ENCODE results near the gene CACTIN.

The CACTIN gene

DNA sequence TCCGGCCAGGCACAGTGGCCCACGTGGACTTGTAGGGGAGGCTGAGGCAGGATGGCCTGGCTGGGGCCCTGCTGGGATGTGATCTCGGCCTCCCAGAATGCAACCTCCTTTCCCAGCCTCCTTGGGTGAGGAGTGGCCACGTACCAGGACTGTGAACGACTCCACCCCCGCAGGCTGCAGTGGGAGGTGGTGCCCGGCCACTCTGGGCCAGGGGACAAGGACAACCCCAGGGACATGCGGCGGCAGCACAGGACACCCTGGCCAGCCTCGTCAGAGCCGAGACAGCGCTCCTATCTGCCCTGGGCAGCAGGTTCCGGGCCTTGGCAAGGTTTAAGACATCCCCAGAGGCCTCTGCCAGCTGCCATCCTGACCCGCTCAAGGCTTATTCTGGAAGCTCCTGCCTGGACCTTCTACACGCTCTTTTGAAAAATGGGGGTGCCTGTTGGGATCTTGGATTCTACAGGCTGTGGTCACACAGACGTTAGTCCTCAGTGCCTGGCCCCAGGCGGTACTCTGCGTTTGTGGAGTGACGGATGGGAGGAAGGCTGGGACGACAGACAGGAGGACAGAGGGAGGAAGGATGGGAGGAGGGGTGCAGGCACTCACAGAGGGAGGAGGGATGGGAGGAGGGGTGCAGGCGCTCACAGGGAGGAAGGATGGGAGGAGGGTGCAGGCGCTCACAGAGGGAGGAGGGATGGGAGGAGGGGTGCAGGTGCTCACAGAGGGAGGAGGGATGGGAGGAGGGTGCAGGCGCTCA is 19.9 kb upstream of the CACTIN start:
- no peak for DNase-seq (ENCODE audit: low read depth in 2 of 3, low spot score in 2 of 3)

DNA sequence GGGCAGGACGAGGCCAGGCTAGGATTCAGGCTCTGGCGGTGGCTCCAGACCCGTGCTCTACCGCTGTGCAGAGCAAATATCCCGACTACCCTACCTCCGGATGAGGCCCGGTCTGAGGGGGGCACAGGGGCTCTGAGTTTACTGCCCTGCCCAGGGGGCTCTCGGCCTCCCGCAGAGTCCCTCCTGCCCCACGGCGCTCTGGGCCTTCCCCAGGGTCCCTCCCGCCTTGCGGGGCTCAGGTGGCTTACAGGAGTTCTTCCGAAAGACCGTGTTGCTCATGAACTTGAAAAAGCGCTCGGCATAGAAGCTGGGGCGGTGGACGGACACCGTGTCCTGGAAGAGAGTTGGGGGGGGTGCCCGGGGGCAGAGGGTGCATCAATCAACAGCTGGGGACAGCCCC is 19.1 kb upstream of the CACTIN start:
- no peak for DNase-seq (ENCODE audit: low read depth in 2 of 3, low spot score in 2 of 3)

DNA sequence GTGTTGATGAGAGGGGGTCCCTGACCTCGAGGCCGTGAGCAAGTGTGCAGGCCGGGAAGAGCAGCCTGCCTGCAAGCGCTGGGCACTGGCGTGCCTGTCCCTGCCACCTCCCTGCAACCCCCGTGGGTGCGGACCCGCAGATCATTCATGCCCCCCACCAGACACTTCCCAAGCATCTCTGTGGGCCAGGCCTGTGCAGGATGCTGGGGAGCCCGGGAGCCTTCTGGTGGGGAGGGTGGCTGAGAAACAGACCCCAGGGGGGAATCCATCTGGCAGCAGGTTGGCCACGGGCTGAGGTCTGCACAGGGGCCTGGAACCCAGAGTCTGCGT is 18.4 kb upstream of the CACTIN start:
- no peak for DNase-seq (ENCODE audit: low read depth in 2 of 3, low spot score in 2 of 3)

DNA sequence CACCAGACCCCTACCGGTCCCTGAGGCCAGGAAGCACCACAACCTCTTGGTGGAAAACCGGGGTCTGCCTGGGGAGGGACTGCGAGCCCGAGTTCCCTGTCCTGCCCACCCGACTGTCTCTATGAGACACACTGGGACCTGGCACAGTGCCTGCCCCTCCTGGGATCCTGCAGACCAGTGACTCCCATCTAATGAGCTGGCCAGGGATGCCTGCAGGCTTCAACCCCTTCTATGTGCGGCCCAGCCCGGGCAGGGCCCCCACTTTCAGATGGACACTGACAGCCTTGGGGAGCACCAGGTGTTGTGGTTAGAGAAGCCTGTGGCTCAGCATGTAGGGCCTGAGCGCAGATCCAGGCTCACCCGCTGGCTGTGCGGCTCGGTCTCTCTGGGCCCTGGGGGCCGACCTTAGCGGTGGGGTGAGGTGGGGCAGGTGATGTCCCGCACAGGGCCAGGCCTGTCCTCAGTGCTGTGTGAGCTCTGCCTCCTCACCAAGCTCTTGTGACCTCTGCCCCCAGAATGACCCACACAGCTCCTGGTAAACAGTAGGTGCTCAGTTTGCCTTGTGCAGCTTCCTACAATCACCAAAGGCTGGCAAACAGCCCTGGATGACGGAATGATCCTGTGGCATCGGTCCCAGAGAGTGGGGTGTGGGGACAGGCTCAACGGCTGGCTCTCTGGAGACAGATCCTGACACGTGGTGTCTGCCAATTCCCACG is 17.9 kb upstream of the CACTIN start:
- no peak for DNase-seq (ENCODE audit: low read depth in 2 of 3, low spot score in 2 of 3)

DNA sequence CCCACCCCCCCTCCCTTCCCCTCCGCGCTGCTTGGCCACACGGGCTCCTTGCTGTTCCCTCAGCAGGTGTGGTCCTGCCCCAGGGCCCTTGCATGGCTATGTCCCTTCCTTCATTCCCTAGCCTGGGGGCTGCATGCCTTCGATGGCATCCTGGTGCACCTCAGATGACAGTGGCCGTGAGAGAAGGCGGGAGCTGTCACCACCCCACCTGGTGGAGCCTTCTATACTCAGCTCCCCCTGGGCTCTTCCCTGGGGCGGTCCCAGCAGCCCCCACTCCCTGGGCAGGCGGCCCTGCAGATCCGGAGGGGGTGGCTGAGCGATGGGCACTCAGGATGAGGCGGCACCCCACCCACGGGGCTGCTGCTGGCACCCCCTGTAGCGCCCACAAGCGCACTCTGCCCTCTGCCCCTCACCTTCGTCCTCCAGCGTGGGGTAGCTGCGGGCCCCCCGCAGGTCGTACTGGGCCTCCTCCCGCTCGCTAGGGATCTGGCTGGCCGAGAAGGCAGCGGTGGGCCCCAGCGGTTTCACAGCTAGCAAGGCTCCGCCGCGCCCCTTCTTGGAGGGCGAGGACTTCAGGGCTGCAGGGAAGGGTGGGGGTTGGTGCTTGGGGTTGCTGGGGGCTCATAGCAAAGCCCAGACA is 17.2 kb upstream of the CACTIN start:
- no peak for DNase-seq (ENCODE audit: low read depth in 2 of 3, low spot score in 2 of 3)

DNA sequence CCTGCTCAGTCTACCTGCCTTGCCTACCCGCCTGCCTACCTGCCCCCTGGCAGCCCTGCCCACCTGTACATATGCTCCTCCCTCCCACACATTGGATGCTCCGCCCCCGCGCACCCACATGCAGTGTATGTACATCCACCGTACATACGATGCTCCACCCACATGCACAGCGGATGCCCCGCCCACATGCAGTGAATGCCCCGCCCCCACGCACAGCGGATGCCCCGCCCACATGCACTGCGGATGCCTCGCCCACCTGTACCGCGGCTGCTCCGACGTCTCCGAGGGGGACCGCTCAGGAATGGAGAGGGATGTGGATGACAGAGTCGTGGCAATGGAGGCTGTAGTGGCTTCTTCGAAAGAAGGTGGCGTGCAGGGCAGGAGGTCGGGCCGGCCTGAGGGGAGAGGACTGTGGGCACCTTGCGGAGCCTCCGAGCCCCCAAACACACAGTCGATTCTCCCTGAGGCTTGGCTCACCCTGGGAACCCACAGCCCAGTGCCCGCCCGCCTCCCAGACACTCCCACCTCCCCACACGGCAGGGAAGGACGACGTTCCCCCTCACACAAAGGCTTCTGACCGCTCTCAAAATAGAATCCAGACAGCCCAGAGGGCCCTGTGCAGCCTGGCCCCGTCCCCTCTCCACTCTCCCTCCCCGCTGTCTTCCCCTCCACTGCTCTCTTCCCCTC is 16.5 kb upstream of the CACTIN start:
- no peak for DNase-seq (ENCODE audit: low read depth in 2 of 3, low spot score in 2 of 3)

DNA sequence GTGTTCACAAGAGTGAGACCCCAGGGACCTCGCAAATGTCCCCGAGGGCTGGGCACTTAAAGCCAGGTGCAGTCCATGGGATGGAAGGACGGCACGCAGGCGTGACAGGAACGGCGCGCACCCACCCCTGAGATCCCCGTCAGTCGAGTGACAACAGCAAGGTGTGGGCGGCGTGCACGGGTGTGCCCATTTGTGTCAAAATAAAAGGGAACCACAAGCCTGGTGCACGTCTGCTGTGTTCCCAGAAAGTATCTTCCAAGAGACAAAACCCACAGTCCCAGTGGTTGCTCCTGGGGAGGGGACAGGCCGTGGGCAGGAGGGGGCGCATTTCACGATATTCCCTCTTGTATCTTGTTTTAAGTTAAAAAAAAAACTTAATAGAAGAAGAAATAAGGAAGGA is 15.7 kb upstream of the CACTIN start:
- DNase-seq (ENCODE audit: low read depth in 2 of 3, low spot score in 2 of 3), result no peak

DNA sequence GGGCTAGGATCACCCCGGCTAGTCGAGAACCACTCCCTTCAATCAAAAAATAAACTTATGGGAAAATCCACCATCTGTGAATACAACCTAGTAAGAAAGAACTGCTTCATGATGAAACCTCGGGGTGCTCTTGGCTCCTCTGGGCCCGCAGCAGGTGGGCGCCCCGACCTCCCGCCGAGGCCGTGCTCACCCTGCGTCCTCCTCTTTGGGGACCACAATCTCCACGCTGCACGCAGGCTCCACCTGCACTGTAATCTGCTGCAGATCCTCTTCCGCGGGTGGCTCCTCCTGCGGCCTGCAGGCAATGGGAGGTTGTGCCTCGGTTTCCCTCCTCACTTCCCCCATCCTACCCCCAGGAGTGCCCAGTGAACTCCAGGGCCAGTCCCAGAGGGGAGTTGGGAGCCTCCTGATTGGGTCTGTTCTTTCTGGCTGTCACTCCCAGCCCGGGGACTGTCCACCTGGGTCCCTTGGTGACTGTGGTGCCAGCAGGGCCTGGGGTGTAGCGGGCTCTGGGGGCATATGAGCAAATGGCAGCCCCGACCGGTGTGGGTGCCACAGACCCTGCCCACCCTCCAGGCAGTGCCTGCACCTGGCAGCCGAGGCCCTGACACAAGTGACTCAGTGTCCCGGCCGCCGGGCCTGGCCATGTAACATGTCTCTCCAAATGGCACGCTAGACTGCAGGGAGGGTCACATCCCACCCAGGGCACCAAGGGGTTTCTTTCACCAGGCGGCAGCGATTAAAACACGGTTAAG is 15.1 kb upstream of the CACTIN start:
- DNase-seq (ENCODE audit: low read depth in 2 of 3, low spot score in 2 of 3), result no peak

DNA sequence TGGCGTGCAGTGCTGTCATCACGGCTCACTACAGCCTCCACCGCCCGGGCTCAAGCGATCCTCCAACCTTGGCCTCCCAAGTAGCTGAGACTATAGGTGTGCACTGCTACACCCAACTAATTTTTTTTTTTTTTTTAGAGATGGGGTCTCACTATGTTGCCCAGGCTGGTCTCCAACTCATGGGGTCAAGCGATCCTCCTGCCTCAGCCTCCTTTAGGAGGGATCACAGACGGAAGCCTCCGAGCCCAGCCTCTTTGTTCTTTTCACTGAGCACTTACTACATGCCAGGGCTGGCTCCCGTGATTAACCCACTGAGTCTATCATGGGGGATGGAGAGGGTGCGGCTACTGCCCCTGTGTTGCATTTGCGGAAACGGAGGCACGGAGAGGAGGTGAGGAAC is 12.9 kb upstream of the CACTIN start:
- DNase-seq (ENCODE audit: low read depth in 2 of 3, low spot score in 2 of 3), result no peak

DNA sequence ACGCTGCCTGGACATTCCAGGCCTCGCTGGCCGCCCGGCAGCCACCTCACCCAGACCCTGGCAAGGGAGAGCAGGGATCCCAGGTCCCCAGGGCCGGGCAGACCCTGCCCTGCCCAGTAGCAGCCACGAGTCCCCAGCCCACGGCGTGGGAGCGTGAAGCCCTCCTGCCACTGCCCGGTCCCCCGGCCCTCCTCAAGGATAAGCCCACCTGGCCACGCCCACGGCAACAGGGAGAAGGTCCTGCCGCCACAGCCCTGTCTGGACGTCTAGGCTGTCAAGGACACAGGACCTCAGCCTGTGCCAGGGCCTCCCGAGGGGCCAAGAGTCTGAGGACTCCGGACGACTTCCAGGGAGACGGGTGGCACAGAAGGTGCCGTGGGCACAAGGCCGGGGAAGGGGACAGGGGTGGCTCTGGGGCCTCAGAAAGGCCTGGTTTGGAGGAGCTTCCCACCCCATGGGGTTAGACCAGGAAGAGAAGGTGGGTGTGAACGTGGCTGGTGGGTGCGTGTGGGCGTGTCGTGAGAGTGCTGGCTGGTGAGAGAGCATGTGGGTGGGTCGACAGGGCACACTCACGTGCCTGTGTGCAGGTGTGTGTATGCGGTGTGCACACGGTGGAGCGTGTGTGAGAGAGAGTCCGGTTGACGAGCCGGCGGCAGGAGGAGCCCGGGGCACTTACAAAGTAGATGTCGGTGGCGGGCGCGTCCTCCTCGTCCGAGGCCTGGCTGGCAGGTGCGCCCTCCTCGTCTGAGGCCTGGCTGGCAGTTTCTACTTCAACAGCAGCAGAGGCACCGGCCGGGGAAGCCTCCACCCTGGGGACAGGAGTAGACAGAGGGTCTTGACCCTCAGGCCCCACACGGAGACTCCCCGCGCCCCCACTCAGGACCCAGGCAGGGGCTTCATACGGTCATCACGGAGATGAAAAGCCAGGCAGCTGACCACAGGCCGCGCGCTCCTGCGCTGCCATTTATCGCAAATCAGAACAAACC is 11.9 kb upstream of the CACTIN start:
- DNase-seq (ENCODE audit: low read depth in 2 of 3, low spot score in 2 of 3), result no peak

DNA sequence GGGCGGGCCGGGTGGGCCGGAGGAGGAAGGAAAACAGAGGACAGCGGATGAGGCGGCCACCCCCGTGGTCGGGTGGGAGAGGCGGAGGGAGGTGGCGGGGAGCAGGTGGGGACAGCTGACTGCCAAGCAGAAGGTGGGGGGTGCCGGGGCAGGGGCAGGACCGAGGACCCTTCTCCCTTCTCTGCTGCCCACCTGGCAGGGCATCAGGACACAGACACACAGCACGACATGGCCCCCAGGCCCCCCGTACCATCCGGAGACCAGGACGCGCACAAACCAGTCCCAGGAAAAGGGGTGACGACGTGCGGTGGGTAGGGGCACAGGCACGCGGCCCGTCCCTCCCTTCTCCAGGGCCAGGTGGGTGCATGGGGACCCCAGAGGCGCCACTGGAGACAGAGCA is 11.0 kb upstream of the CACTIN start:
- no peak for DNase-seq (ENCODE audit: low read depth in 2 of 3, low spot score in 2 of 3)

DNA sequence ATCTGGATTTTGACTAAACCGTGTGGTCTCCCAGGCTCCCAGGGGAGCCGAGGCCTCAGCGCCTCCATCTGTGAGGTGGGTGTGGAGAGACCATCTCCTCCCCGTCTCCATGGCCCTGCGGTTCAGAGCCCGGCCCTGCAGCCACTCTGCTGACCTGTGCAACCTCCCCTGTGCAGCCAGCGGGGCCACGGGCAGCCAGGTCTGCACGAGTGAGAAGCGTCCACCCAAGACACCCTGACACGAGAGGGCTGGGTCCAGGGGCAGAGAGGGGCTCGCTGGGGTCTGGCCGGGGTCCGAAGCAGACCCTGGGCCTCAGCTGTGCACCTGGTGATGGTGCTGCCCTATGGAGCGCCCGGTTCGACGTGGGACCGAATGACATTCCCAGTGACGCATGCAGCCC is 10.4 kb upstream of the CACTIN start:
- DNase-seq (ENCODE audit: low read depth in 2 of 3, low spot score in 2 of 3), result no peak

DNA sequence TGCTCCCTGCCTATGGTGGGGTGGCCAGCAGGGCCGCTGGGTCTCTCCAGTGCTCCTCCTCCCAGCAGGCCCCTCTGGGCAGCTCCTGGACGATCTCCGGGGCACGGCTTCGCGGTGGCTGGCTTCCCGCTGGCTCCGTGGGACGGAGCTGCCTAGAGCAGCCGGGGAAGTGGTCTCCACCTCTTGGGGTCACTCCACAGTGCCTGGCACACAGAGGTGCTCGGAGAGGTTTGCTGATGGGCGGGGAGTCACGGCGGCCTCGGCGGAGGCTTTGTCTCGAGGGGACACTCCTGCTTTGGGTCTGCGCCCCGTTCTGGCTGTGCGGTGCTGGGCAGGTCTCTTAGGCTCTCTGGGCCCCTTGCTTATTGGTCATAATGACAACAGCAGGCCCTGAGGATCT is 9.9 kb upstream of the CACTIN start:
- DNase-seq (ENCODE audit: low read depth in 2 of 3, low spot score in 2 of 3), result no peak

DNA sequence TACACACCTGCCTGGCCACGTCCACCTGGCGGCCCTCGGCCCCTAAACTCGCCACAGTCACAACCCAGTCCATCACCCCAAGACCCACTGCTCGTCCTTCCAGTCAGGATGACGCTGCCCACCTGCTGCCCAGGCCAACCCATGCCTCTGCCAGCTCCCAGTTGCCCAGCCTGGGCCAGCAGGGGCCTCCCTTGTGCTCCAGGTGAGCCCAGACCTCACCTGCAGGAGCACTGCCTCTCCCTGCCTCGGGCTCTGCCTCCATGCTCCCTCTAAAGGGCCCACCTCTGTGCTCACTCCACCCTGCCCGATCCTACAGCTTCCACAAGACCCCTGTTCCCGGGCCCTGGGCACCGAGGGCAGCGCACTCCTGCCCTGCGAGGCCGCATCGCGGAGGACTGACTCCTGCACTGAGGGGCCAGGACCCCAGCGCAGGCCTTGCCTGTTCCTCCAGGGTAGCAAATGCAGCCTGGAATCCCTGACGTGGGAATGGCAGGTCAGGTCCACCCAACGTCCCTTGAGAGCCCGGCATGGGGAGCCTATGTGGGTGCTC is 8.0 kb upstream of the CACTIN start:
- no peak for DNase-seq (ENCODE audit: low read depth in 2 of 3, low spot score in 2 of 3)

DNA sequence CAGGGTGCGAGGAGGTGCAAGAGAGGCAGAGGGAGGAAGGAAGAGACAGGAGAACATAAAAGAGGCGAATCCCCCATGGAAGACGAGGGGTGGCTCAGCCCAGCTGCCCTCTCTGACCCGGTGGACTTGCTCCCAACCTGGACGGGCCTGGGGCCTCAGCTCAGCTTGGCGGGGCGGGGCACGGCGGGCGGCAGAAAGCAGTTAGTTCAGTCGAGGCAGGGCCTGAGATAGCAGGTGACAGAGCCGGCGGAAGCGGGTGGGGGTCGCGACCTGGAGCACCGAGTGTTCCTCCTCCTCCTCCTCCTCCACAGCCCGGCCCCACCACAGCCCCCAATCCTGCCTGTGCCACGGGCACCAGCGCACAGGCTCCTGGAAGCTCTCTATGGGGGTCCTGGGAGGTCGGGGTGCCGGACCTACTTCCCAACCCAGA is 7.0 kb upstream of the CACTIN start:
- DNase-seq (ENCODE audit: low read depth in 2 of 3, low spot score in 2 of 3), result no peak

DNA sequence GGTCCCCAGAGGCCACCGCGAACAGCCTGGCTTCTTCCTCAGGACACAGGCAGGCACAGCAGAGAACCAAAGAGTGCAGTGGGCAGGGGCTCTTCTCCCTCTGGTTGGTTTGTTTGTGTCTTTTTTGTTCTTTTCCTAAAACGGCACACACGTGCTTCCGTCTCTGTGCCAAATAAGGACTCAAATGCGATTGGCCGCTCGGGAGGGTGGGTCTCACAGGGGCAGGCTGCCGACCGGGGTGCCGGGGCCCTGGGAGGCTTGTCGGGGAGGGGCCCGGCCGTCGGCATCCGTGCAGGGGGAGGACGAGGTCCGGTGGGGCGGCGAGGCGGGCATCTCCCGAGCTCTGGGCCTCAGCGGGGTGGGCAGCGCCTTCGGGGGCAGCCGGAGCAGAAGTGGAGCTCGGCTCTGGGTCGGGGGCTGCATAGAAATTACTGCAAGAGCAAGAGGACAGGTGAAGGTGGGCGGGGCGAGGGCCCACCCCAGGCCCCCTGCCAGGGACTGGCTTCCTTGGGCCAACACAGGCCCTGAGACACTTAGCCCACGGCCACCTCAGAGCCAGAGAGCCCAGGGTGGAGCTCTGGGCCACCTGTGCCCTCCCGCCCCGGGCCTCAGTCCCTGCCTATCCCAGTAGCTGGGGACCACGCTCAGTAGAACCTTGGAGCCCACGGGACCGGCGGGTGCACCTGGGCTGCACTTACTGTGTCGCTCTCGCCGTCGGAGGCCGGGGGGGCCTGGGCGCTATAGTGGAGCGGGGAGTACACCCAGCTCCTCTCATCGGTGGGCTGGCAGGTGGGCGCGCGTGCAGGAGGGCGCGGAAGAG is 6.4 kb upstream of the CACTIN start:
- no peak for DNase-seq (ENCODE audit: low read depth in 2 of 3, low spot score in 2 of 3)

DNA sequence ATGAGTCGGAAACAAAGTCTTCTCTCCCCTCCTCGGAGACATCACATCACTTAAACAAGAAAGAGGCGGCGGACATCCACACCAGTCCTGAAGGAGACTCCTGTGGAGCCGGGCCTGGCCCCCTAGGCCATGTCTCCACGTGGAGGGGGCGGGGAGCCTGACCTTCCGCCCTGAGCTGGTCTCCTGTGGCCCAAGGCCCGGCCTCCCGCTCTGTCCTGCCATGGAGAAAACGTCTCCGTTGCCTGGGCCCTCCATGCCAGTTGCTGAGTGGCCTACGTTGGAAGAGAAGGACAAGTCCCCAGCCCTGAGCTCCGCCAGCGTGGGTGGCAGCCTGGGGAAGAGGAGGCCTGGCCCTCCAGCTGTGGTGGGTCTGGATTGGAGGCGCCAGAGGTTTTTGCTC is 5.5 kb upstream of the CACTIN start:
- no peak for DNase-seq (ENCODE audit: low read depth in 2 of 3, low spot score in 2 of 3)

DNA sequence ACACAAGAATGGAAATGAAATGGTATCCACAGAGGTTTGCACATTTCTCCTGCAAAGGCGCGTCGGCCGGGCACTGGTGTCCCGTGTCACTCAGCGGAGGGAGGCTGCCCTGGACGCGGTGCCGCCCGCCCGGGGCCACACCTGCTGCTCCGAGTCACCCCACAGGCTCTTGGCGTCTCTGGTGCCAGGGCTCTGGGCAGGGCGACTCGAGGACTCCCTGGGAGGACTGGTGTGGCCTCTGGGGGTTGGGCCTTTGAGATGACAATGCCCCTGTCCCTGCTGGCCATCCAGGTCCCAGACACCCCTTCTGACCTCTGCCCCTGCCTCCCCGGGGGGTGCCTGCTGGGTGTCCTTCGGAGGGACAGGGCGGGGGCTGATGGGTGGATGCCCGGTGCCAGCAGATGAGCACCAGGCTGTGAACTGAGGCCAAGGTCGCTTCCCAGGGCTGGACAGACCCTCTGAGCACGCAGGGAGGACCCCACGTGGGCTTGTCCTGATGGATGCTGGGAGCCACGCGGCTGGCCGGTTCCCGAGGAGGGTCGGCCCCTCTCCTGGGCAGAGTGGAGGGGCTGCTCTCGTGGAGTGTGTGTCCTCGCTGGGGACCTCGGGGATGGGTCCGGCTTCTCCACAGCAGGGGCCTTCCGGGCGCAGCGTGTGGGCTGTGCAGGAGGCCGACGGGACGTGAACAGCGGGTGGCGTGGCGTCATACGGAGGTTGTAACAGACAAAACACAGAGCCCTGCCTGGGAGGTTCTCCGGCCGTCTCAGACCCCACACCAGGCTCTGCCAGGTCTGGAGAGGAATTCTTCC is 4.7 kb upstream of the CACTIN start:
- no peak for DNase-seq (ENCODE audit: low read depth in 2 of 3, low spot score in 2 of 3)
